OCI-LY1 (cell line): Measurements from ENCODE around the gene RPP40.

Experiments used
- H2AFZ ChIP-seq: fragments of 200-600 bp; sonication (generic), shearing (Covaris generic); 2 replicates; pipeline ENCODE4 v1.6.0; 2014; ENCODE audit warnings: antibody characterized with exemption, mild to moderate bottlenecking, low read length
- H3F3A ChIP-seq: fragments of 200-600 bp; sonication (generic), shearing (Covaris generic); 2 replicates; pipeline ENCODE4 v1.6.0; 2014; ENCODE audit warnings: mild to moderate bottlenecking, antibody characterized with exemption, low read length, moderate library complexity; ENCODE audit not compliant: insufficient read depth
- H3K27ac ChIP-seq: fragments of 200-600 bp; sonication (generic); 2 replicates; pipeline ENCODE4 v1.5.1; 2014; ENCODE audit warnings: low read length, mixed run types, mild to moderate bottlenecking, low read depth; ENCODE audit not compliant: poor library complexity, severe bottlenecking
- H3K27me3 ChIP-seq: fragments of 200-600 bp; sonication (generic); 2 replicates; pipeline ENCODE4 v1.6.0; 2014; ENCODE audit warnings: antibody characterized with exemption, mild to moderate bottlenecking, low read length, moderate library complexity; ENCODE audit not compliant: insufficient read depth
- H3K36me3 ChIP-seq: fragments of 200-600 bp; sonication (generic); 2 replicates; pipeline ENCODE4 v1.6.1; 2014; ENCODE audit warnings: mild to moderate bottlenecking, antibody characterized with exemption, low read length, moderate library complexity, mixed read lengths; ENCODE audit not compliant: insufficient read depth
- H3K4me1 ChIP-seq: fragments of 200-600 bp; sonication (generic); 2 replicates; pipeline ENCODE4 v1.5.1; 2014; ENCODE audit warnings: mild to moderate bottlenecking, low read length, moderate library complexity; ENCODE audit not compliant: insufficient read depth, severe bottlenecking
- H3K4me2 ChIP-seq: fragments of 200-600 bp; sonication (generic), shearing (Covaris generic); 2 replicates; pipeline ENCODE4 v1.6.1; 2014; ENCODE audit warnings: low read length
- H3K4me3 ChIP-seq: fragments of 200-600 bp; sonication (generic); 2 replicates; pipeline ENCODE4 v1.5.1; 2014; ENCODE audit warnings: low read length, low read depth, mild to moderate bottlenecking, mixed read lengths; ENCODE audit not compliant: poor library complexity, severe bottlenecking
- H3K79me2 ChIP-seq: fragments of 200-600 bp; shearing (Covaris generic); 2 replicates; pipeline ENCODE4 v1.6.1; 2016; ENCODE audit warnings: mixed run types, low read length, mixed read lengths; ENCODE audit not compliant: insufficient read depth
- H3K9ac ChIP-seq: fragments of 200-600 bp; sonication (generic), shearing (Covaris generic); 2 replicates; pipeline ENCODE4 v1.6.1; 2014; ENCODE audit warnings: mild to moderate bottlenecking, low read length, mixed read lengths
- H3K9me2 ChIP-seq: fragments of 200-600 bp; sonication (generic), shearing (Covaris generic); 2 replicates; pipeline ENCODE4 v1.6.1; 2014; ENCODE audit warnings: low read depth, mild to moderate bottlenecking, low read length, mixed read lengths
- H3K9me3 ChIP-seq: fragments of 200-600 bp; shearing (Covaris generic); 2 replicates; pipeline ENCODE4 v1.6.1; 2014; ENCODE audit warnings: low read length, mixed read lengths
- H4K20me1 ChIP-seq: fragments of 200-600 bp; sonication (generic), shearing (Covaris generic); 2 replicates; pipeline ENCODE4 v1.6.0; 2016; ENCODE audit warnings: mild to moderate bottlenecking, low read length; ENCODE audit not compliant: insufficient read depth
- EZH2 ChIP-seq: fragments of 200-600 bp; sonication (generic), shearing (Covaris generic); IDR thresholded peaks from 2 replicates; pipeline ENCODE4 v1.8.0; 2017; ENCODE audit warnings: borderline replicate concordance, mixed run types, mild to moderate bottlenecking, antibody characterized with exemption, low read length, moderate library complexity, mixed read lengths
- TF ChIP-seq, protein P1 (sequence below): fragments of 200-600 bp; sonication (generic), shearing (Covaris generic); IDR thresholded peaks from 2 replicates; pipeline ENCODE4 v1.5.1; 2017; ENCODE audit warnings: mild to moderate bottlenecking, antibody characterized with exemption, low read length, moderate library complexity, mixed read lengths

The RPP40 gene

DNA sequence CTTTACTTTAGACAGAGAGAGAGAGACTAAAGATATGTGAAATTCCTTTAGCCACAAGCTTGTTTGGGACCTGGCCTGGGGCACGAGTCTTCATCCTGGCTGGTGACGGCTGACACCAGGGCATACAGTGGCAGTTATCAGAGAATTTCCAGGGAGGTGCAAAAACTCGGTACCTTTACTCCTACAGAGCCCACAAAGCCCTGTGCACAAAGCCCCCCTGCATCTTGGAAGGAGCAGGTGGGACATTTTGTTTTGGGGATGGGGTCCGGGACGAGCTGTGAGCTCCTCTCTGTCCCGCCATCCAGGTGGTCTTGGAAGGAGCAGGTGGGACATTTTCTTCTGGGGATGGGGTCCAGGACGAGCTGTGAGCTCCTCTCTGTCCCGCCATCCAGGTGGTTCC lies 28.9 kb downstream of the RPP40 start:
- Histone ChIP-seq H3K27ac (no peak overlapping the region), H3K36me3 (no peaks in the 10 kb centered on the region), H2AFZ (no peak overlapping the region), H3K9me2 (no peaks in the 10 kb centered on the region), H3K27me3 (no peaks in the 10 kb centered on the region; the same call in 1 of the 2 replicates), H3K4me3 (no peak overlapping the region), H3K9ac (no peak overlapping the region), H3K4me1 (no peaks in the 10 kb centered on the region), H3F3A (no peaks in the 10 kb centered on the region), H3K9me3 (no peaks in the 10 kb centered on the region), H3K4me2 (no peak overlapping the region), H4K20me1 (no peaks in the 10 kb centered on the region), H3K79me2 (no peaks in the 10 kb centered on the region)
- TF ChIP-seq, protein P1, sequence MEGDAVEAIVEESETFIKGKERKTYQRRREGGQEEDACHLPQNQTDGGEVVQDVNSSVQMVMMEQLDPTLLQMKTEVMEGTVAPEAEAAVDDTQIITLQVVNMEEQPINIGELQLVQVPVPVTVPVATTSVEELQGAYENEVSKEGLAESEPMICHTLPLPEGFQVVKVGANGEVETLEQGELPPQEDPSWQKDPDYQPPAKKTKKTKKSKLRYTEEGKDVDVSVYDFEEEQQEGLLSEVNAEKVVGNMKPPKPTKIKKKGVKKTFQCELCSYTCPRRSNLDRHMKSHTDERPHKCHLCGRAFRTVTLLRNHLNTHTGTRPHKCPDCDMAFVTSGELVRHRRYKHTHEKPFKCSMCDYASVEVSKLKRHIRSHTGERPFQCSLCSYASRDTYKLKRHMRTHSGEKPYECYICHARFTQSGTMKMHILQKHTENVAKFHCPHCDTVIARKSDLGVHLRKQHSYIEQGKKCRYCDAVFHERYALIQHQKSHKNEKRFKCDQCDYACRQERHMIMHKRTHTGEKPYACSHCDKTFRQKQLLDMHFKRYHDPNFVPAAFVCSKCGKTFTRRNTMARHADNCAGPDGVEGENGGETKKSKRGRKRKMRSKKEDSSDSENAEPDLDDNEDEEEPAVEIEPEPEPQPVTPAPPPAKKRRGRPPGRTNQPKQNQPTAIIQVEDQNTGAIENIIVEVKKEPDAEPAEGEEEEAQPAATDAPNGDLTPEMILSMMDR: no peak
- TF ChIP-seq EZH2: no peak

GRCh38 chr6:4973982-4974745 lies 29.7 kb downstream of the RPP40 start:
- no peak overlapping the region for H3K9ac ChIP-seq
- H3K9me3 ChIP-seq: no peaks in the 10 kb centered on the region
- no peaks in the 10 kb centered on the region for H3K79me2 ChIP-seq
- no peaks in the 10 kb centered on the region for H3K4me1 ChIP-seq
- TF ChIP-seq, protein P1: no peak
- TF ChIP-seq EZH2: no peak
- no peaks in the 10 kb centered on the region; the same call in 1 of the 2 replicates for H3K27me3 ChIP-seq
- no peaks in the 10 kb centered on the region for H3K9me2 ChIP-seq
- no peaks in the 10 kb centered on the region for H3F3A ChIP-seq
- H3K27ac ChIP-seq: no peak overlapping the region
- H3K4me3 ChIP-seq: no peak overlapping the region
- H3K4me2 ChIP-seq: no peak overlapping the region
- H4K20me1 ChIP-seq: no peaks in the 10 kb centered on the region
- no peaks in the 10 kb centered on the region for H3K36me3 ChIP-seq
- no peak overlapping the region for H2AFZ ChIP-seq

GRCh38 chr6:4973415-4973814 lies 30.4 kb downstream of the RPP40 start:
- Histone ChIP-seq H3F3A (no peaks in the 10 kb centered on the region), H4K20me1 (no peaks in the 10 kb centered on the region), H3K4me3 (no peak overlapping the region), H2AFZ (no peak overlapping the region), H3K9me2 (no peaks in the 10 kb centered on the region), H3K4me2 (no peak overlapping the region), H3K9me3 (no peaks in the 10 kb centered on the region), H3K27ac (no peak overlapping the region), H3K27me3 (no peaks in the 10 kb centered on the region), H3K79me2 (no peaks in the 10 kb centered on the region), H3K36me3 (no peaks in the 10 kb centered on the region), H3K4me1 (no peaks in the 10 kb centered on the region), H3K9ac (no peak overlapping the region)
- TF ChIP-seq, protein P1: no peak
- TF ChIP-seq EZH2: no peak
